Limb (tissue), 2 donors: ENCODE measurements around the gene WASF3.

Experiments
- DNase-seq, 2 donors: peaks; one replicate each; pipeline ENCODE4 v3.0.0-alpha.2; 2016; ENCODE audit errors: extremely low spot score in 2 of 2

The WASF3 gene, protein sequence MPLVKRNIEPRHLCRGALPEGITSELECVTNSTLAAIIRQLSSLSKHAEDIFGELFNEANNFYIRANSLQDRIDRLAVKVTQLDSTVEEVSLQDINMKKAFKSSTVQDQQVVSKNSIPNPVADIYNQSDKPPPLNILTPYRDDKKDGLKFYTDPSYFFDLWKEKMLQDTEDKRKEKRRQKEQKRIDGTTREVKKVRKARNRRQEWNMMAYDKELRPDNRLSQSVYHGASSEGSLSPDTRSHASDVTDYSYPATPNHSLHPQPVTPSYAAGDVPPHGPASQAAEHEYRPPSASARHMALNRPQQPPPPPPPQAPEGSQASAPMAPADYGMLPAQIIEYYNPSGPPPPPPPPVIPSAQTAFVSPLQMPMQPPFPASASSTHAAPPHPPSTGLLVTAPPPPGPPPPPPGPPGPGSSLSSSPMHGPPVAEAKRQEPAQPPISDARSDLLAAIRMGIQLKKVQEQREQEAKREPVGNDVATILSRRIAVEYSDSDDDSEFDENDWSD

DNA sequence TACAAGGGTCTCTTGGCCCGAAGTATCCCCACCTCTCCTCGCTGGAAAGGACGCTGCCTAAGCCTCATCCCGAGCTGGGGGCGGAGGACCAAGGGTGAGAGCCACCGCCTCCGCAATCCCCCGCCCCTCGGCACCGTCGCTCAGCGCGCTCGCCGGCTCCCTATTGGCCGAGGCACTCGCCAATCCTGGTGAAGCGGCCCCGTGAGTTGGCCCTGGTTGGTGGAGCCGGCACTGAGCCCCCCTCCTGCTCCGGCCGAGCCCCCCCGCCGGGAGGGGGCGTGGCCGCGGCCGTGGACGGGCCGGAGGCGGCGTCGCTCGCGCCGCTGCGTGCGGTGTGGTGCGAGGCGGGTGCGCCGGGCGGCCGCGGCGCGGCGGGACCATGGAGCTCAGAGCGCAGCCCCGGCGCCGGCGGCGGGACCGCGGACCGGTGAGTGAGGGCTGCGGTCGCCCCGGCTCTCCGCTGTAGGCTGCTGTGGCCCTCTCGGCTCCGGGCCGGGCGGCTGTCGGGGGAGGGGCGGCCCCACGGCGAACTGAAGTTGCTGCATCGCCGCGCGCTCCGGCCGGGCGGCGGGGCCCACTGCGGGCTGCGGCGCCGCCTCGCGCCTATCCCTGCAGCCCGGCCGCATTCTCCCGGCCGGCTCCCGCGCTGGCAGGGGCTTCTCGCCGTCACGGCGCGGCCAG is at the start of gene WASF3:
WASF3 (plus strand) TSS at position 291 of the 681 bp plus-strand sequence. CDS start 84,588 bp downstream, outside the sequence.
- peak; percentile 94 to 97 for DNase-seq

DNA sequence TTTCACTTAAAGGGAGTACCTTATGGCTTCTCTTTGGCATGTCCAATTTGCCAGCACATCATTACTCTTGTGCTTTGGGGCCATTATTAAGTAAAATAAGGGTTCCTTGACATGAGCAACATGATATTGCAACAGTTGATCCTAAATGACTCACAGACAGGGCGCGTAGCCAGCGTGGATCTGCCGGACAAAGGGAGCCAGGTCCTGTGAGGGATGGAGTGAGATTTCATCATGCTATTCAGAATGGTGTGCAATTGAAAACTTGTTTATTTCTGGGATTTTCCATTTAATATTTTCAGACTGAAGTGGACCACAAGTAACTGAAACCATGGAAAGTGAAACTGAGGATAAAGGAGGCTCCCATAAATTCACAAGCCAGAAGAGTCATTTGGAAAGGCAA is 48.6 kb upstream of the WASF3 start:
- no peak for DNase-seq

DNA sequence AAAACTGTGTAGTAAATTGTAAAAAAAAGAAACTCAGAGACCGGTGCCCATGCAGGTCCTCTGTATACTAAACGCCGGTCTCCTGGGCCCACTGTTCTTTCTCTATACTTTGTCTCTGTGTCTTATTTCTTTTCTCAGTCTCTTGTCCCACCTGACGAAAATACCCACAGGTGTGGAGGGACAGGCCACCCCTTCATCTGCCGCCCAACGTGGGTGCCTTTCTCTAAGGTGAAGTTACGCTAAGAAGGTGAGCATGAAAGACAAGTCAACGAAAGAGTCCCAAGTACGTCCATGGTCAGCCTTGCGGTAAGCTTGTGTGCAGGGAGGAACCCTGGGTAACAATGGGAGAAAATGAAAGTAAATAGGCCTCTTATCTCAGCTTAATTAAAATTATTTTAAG is 48.0 kb upstream of the WASF3 start:
- DNase-seq: no peak

DNA sequence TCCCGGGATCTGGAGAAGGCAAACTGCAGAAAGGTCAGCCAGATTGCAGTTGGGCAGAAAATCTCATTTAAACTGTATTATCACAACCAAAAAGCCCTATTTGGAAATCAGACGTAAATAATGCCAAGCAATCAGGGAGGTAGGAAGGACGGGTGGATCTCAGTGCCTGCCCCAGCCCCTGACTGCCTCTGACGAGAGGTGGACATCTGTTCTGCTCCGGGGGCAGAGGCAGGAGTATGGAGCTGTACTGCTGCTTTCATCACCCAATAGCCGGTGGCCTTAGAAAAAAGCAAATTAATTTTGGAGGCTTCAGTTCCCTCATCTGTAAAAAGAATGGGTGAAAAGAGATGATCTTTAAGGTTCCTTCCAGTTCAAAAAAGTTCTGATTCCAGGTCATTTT is 43.6 kb upstream of the WASF3 start:
- DNase-seq: no peak

DNA sequence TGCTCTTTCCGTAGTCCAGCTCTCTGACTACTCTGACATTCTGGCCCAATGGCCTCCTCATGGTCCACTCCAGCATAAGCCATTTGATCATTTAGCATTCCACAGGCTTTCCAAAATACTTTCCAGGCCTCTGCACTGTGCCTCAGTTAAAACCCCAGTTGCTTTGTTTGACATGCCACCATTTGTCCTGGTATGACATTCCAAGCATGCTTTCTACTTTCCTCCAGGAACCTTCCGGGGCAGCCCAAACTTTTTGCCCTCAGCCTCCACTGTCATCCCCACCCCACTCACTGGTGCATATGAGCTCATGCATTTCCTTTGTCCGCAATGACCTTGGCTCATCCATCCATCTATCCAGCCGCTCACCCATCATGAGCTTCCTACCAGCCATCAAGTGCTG is 41.8 kb upstream of the WASF3 start:
- no peak for DNase-seq

DNA sequence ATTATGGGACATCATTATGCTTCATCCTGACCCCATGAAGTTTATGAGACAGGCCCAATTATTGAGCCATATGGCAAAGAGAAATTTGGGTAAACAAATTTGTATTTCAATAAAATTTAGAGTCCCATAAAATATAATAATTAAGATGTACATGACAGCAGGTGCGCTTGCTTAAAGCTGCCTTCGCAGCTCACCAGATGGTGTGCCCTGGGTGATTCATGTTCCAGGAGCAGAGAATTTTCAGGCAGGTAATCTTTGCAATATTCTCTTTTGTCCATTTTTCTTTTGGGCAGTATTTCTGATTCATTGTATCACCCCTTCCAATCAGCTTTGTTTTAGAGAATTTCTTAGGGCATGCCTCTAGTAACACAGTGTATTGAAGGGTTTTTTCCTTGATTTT is 39.5 kb upstream of the WASF3 start:
- DNase-seq: no peak

DNA sequence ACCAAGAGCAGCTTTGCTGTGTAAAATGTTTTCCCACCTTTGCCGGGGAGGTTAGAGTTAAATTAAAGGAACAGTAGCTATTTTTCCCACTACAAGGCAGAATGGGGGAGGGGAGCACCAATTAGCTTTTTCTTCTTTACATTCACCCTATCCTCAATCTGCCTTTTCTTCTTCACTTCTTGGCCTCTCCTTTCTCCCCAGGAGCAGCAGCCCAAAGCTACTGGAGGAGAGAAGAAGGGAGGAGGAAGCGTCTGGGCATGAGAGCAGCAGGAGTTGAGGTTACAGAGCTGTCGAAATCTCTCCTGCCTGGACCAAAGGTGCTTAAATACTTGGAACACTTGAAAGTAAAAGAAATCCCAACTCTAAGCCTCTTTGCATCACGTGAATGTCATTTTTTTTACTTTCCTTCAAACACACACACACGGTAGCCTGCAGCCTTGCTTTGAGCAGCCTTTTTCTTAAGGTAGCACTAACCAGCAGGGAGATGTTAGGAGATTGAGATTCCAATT is 39.0 kb upstream of the WASF3 start:
- DNase-seq: no peak

DNA sequence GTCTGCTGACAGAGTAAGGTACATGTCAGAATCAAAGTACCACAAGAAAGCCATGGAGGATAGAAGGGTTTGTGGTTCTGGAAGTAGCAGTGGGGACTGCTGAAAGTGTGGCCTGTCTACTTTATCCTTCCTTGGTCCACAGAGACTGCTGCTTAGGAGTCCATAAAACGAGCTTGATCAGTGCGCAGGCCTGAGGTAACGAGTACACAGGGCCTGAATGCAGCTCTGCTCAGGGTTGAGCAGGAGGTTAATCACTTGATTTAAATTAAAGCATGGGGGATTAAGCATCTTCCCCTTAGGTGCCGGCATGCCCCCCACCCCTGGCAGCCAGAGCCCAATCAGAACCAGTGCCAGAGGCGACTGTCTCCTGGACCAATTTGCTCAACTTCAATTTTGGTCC is 34.9 kb upstream of the WASF3 start:
- no peak for DNase-seq

DNA sequence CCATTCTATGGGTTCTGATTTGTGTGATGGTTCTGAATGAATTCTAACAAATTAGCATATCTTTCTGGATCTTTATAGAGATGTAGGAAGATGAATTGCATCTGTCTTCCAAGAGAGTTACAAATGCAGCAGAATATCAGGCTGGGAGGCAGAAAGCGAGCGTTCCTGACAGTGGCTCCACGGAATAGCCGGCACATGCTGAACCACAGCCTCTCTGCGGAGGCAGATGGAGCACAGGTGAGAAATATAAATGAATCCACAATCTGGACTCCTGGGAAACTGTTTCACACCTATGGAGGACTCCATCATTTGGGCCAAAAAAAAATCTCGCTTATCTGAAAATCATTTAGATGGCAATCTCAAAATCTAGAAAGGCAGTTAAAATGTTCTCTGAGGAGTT is 34.5 kb upstream of the WASF3 start:
- DNase-seq: no peak

DNA sequence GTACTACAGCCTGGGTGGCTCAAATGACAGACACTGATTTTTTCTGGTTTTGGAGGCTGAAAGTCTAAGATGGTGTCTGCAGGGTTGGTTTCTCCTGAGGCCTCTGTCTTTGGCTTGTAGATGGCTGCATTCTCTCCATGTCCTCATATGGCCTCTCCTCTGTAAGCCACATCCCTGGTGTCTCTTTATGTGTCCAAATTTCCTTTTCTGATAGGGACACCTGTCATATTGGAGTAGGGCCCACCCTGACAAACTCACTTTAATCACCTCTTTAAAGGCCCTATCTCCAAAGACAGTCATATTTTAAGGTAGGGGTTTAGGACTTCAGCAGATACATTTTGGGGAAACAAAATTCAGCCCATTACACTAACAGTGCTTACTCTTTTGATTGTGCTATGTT is 32.0 kb upstream of the WASF3 start:
- no peak for DNase-seq

DNA sequence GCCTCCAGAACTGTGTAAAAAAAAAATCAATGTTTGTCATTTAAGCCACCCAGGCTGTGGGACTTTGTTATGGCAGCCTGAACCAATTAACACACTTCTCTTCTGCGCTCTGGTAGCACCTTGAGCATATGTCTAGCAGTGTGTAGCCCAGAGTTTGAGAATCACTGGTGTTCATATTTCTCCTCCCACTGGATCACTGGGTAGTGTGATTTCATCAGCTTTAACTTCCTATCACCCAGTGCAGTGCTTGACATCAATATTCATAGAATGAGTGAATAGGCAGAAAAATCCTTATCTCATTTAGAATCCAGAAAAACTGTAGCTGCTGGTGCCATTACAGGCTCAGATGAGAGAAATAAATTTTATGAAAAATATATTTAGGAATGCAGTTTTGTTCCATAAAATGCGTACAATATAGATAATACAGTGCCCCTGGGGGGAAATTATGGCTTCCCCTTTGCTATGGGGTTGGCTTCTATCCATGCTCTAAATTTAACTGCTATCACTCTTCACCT is 30.7 kb upstream of the WASF3 start:
- DNase-seq: no peak

DNA sequence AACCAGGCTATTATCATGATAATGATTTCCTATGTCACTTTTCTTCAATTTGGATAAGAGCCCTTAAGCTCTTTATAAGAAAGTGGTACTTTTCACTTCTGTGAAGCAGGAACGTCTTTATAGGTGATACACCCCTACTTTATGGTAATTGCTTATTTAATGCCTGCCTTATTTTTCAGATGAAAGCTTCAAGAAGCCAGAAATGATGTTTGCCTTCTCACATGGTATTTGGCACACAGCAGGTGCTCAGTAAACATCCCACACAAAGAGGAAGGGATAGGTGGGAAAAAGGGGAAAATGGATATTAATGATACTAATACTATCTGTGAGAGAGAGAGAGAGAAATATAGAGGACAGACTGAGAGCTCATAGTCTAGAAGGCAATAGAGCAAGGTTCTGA is 29.0 kb upstream of the WASF3 start:
- DNase-seq: no peak

DNA sequence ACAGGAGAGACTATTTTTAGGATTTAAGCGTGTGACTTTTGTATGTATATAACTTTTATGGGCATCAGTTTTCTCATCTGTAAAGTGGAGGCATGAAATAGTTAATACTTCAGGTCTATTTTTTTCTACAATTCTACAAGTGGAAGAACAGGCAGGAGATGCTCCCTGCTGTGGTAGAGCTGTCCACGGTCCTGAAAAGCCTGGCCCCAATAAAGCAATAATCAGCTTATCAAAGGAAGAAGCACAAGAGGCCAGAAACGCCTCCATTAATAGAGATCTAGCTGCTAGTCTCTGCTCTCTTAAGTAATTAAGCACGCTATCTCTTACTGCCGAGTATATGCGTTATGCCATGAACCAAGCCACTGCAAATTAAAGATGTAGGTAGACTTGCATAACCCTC is 28.0 kb upstream of the WASF3 start:
- DNase-seq: peak; percentile 62 to 77

DNA sequence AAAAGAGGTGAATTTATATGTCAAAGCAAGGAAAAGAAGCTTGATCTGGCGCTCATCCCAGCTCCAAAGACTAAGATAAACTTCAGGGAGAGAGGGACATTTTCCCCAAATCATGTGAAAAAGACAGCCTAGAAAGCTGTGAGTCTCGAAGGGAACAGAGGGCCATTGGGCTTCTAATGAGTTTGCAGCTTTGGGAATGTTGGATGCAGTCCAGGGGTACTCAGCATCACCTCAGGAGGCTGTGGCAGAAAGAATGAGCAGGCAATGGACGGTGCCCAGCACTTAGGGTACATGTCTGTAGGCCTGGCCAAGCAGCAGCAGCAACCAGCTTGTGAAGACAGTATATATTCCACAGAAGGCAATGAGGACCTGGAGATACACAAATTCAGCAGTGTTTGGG is 25.7 kb upstream of the WASF3 start:
- DNase-seq: no peak

DNA sequence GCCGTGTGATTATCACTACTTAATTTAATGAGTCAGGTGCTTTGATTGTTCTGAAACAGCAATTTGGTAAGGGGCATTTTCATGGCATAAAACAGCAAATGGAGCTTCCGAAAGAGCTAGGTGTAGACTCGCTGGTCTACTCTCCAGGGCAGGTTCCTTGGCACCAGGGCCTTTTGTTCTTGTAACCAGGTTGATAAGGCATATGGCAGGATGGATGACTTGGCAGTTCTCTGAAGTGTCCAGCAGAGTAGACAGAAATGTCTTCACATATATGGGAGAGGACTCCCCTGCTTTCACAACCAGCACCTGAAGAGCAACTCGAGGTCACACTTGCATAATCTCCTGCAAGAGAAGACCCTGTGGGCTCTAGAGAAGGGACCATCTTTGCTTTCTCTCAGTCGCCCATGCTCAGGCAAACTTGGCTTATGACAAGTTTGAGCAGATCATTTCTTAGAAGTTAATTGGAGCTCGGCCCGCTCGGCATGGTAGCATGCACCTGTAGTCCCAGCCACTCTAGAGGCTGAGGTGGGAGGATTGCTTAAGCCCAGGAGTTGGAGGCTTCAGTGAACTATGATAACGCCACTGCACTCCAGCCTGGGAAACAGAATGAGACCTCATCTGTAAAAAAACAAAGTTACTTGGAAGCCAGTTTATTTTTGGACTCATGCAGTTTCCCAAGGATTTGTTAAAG is 23.3 kb upstream of the WASF3 start:
- DNase-seq: no peak

DNA sequence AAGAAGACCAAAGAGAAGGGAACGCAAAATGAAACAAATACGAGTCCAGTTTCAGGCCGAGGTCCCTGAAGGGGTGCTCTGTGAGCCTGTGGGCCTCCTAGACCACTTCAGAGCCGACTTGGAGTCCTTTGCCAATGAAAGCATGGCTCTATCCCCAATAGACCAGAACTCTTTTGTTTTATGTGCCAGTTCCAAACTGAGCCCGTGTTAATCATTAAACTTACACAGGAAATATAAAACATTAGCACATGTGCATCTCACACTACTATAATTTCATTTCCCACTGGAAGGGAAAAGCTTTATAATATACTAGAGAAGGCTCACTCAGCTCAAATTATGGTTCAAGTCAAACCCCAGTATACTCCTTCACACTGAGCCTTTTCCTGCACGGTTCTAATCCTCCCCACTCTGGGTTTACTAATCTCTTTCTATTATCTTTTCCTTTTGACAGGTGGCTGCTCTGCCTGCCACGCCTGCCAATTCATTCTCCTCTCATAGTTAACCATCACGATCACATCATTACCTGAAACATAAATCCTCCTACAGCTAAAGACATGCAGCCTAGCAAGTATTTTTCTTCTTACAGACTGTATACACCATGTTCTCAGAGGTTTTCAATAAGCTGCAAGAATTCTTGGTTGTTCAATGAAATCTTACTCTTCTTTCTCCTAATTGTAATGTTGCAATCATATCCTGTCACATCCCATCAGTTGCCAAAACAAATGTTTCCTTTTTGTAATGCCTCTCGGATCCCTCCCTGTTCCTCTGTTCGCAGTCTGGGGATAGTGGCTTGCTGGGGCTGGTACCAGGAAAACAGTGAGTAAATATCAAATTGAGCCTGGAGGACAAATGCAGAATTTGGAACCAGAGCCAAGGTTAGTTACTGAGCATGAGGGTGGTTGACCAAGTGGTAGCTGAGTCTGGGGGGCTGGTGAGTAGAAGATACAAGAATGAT is 18.8 kb upstream of the WASF3 start:
- no peak for DNase-seq

DNA sequence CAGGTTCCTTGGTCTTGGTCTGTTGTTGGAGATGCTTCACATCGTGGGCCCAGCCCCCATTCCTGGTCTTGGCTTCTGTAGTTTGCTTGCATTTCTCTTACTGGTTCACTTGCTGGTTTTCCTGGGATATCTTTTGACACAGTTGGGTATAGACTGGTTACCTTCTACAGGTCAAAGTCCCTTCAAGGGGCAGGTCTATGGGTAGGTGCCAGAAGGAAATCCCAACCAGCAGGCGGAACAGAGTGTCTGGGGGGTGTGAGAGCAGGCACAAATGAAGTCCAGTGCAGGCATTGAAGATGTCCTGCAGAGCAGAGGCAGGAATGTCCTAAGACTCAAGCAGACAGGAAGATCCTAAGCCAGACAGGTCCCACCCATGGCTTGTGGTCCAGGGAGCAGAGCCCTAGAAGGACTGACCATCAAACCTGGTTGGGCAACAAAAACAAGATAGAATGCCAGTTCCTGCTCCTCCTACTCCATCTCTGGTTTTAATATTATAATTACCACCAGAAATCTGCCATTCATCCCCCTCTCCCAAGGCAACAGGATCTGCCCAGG is 17.7 kb upstream of the WASF3 start:
- DNase-seq: no peak

DNA sequence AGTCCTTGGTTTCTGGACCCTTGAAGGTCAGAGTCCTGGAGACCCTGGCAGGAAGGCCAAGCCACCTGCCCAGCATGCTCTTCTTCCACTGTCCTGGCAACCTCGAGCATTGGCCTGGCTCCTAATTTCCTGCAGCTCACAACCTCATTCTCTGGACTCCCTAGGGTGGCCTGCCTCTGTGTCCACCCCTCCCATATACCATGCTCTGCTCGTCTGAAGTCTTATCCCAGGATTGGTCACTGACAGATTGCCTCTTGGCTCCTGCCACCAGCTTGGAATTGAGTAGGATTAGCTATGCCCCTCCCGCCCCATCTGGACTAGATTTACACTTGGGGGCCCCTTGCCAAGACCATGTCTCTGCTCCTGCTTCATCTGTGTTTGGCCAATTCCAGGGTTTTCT is 17.1 kb upstream of the WASF3 start:
- peak; percentile 30 for DNase-seq

DNA sequence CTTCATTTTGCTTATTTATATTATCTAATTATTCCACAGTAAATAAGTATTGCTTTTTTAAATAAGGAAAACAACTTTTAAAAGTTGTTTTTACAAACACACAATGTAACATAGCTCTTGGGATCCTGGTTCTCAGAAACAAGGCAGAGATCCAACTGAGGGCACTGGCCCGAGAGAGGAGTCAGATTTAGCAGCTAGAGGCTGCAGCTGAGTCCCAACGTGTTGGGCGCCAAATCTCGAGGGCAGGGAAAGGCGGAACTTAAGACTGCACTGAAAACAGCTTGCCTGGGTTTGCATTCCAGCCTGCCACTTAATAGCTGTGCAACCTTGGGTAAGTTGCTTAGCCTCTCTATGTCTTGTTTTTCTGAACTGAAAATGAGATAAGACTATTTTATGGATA is 16.4 kb upstream of the WASF3 start:
- DNase-seq: no peak
